Measurements from ENCODE around the gene TPO.
"Not testable (repeated sequence)": the region's sequence is repeated elsewhere in the genome, so short reads cannot be mapped to it uniquely, and the experiment has no call there.

GRCh38 chr2:1490381-1490780 lies 77.1 kb downstream of the TPO start:
- not testable (repeated sequence) for TF ChIP-seq GABPA (IDR thresholded peaks at IDR 0.05 in 1 of 2, conservative IDR thresholded peaks at IDR 0.05 in 1 of 2); CTCF (IDR thresholded peaks at IDR 0.05; ENCODE audit: low read depth, low read length, missing input control); YY1 (IDR thresholded peaks at IDR 0.05); RAD21 (IDR thresholded peaks at IDR 0.05); ZBTB33 (IDR thresholded peaks at IDR 0.05); MAX (IDR thresholded peaks at IDR 0.05); EGR1 (IDR thresholded peaks at IDR 0.05; ENCODE audit: low read depth in 2 of 2); ATF3 (IDR thresholded peaks at IDR 0.05)

All from liver (tissue), 3 donors.